BLaER1 (cell line): ENCODE measurements around the gene OR9K2.
"Not testable (repeated sequence)": the region's sequence is repeated elsewhere in the genome, so short reads cannot be mapped to it uniquely, and the experiment has no call there.

Experiments
- H3K27ac ChIP-seq: shearing (Covaris generic); formaldehyde crosslinking; 2 replicates; pipeline ENCODE4 v1.8.1; 2022
- H3K27me3 ChIP-seq: shearing (Covaris generic); formaldehyde crosslinking; 2 replicates; pipeline ENCODE4 v1.8.1; 2022
- H3K36me3 ChIP-seq: shearing (Covaris generic); formaldehyde crosslinking; 2 replicates; pipeline ENCODE4 v1.8.1; 2022
- H3K4me1 ChIP-seq: shearing (Covaris generic); formaldehyde crosslinking; 2 replicates; pipeline ENCODE4 v1.8.1; 2022
- H3K4me2 ChIP-seq: shearing (Covaris generic); formaldehyde crosslinking; 2 replicates; pipeline ENCODE4 v1.8.1; 2022
- H3K4me3 ChIP-seq: shearing (Covaris generic); formaldehyde crosslinking; 2 replicates; pipeline ENCODE4 v1.8.1; 2022
- H3K9ac ChIP-seq: shearing (Covaris generic); formaldehyde crosslinking; 2 replicates; pipeline ENCODE4 v1.8.1; 2022
- H3K9me3 ChIP-seq: shearing (Covaris generic); formaldehyde crosslinking; 2 replicates; pipeline ENCODE4 v1.8.1; 2022
- H4K20me1 ChIP-seq: shearing (Covaris generic); formaldehyde crosslinking; 2 replicates; pipeline ENCODE4 v1.8.1; 2022
- Cebpa-rat ChIP-seq: shearing (Covaris generic); IDR thresholded peaks from 2 replicates; pipeline ENCODE4 v1.8.1; 2022

Gene OR9K2, protein sequence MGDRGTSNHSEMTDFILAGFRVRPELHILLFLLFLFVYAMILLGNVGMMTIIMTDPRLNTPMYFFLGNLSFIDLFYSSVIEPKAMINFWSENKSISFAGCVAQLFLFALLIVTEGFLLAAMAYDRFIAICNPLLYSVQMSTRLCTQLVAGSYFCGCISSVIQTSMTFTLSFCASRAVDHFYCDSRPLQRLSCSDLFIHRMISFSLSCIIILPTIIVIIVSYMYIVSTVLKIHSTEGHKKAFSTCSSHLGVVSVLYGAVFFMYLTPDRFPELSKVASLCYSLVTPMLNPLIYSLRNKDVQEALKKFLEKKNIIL

GRCh38 chr12:55126106-55126505 lies at the start of gene OR9K2:
TSS of gene OR9K2 (plus strand) at chr12:55126406. CDS start at chr12:55129835, 3,429 bp downstream.
- no peak within 1 kb of the TSS for H3K4me2 ChIP-seq
- H3K9me3 ChIP-seq: peaks cover 6% of the 10 kb centered on the region; the same call in 1 of the 2 replicates
- H4K20me1 ChIP-seq: no peaks in the 10 kb centered on the region
- TF ChIP-seq Cebpa-rat: no peak
- H3K27me3 ChIP-seq: no peaks in the 10 kb centered on the region
- H3K4me1 ChIP-seq: no peaks in the 10 kb centered on the region
- H3K36me3 ChIP-seq: no peaks in the 10 kb centered on the region
- H3K9ac ChIP-seq: no peak within 1 kb of the TSS
- no peak within 1 kb of the TSS for H3K27ac ChIP-seq
- no peak within 1 kb of the TSS for H3K4me3 ChIP-seq

- Histone ChIP-seq H3K9me3 (no peaks in the 10 kb centered on the region), H3K27me3 (no peaks in the 10 kb centered on the region), H3K27ac (no peak overlapping the region), H3K36me3 (no peaks in the 10 kb centered on the region), H3K4me1 (no peaks in the 10 kb centered on the region), H3K4me3 (no peak overlapping the region), H3K4me2 (no peak overlapping the region), H3K9ac (no peak overlapping the region), H4K20me1 (no peaks in the 10 kb centered on the region)
- no peak for TF ChIP-seq Cebpa-rat
These were observed 33.6 kb upstream of the OR9K2 start for GRCh38 chr12:55092579-55092978.

GRCh38 chr12:55112378-55112875 lies 13.8 kb upstream of the OR9K2 start:
- H3K4me1 ChIP-seq: no peaks in the 10 kb centered on the region
- no peak for TF ChIP-seq Cebpa-rat
- H3K27ac ChIP-seq: no peak overlapping the region
- no peaks in the 10 kb centered on the region for H3K27me3 ChIP-seq
- H3K4me2 ChIP-seq: no peak overlapping the region
- no peaks in the 10 kb centered on the region for H4K20me1 ChIP-seq
- no peaks in the 10 kb centered on the region for H3K36me3 ChIP-seq
- H3K9me3 ChIP-seq: no peaks in the 10 kb centered on the region
- no peak overlapping the region for H3K9ac ChIP-seq
- H3K4me3 ChIP-seq: no peak overlapping the region

DNA sequence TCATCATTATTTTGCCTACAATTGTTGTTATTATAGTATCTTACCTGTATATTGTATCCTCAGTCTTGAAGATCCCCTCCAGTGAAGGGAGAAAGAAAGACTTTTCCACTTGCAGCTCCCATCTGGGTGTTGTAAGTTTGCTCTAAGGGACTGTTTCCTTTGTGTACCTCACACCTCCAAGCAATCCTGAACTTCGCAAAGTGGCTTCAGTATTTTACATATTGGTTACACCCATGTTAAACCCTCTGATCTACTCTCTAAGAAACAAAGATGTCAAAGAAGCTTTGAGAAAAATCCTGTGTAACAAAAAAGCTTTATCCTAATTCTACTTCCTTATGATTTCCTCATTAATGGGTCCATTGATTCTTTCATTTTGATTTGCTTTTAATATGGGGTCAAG lies 10.1 kb upstream of the OR9K2 start:
- no peak for TF ChIP-seq Cebpa-rat
- Histone ChIP-seq H3K36me3 (no peaks in the 10 kb centered on the region), H3K27me3 (no peaks in the 10 kb centered on the region), H3K27ac (no peak overlapping the region), H3K4me2 (no peak overlapping the region), H4K20me1 (no peaks in the 10 kb centered on the region), H3K4me1 (no peaks in the 10 kb centered on the region), H3K4me3 (no peak overlapping the region), H3K9me3 (no peaks in the 10 kb centered on the region), H3K9ac (no peak overlapping the region)

- Histone ChIP-seq H3K4me2 (no peak overlapping the region), H3K4me3 (no peak overlapping the region), H3K9ac (no peak overlapping the region), H4K20me1 (no peaks in the 10 kb centered on the region), H3K9me3 (no peaks in the 10 kb centered on the region), H3K36me3 (no peaks in the 10 kb centered on the region), H3K4me1 (no peaks in the 10 kb centered on the region), H3K27me3 (no peaks in the 10 kb centered on the region), H3K27ac (no peak overlapping the region)
- no peak for TF ChIP-seq Cebpa-rat
These were observed 6.6 kb downstream of the OR9K2 start for GRCh38 chr12:55132816-55133215.

DNA sequence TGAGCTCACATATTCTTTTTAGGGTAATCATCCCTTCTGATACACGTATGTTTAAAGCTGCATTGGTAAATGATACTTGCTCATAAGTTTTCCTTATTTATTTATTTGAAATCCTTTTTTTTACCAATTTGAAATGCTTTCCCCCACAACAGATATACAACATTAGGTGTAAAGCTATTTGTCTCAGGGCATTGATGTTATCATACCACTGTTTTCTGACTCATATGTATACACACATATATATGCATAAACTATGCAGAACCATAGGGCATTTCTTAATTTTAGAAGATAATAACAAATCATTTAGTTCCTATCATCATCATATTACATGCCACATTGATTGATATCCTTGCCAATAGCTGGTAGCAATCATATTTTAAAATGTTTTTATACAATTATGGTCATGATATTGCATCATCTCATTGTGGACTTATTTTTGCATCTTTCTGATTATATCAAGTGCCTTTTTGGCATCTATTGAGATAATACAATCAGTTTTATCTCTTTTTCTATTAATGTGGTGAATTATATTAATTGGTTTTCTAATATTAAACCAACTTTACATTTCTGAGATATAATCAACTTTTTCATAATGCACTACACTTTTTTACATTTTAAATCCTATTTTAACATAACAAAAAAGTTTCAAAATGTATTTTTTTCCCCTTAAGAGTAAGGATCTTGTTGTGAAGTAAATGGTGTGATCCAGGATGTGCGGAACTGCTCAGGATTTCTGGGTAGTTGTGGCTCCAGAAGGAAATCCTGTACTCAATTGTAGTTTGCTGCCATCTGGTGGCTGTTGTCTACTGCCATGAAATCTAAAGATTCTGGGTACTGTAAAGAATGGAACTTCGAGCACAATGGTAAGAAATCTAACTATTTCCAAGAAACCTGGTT lies 16.7 kb downstream of the OR9K2 start:
- Histone ChIP-seq H3K36me3 (no peaks in the 10 kb centered on the region), H3K27me3 (no peaks in the 10 kb centered on the region), H3K4me3 (no peak overlapping the region), H4K20me1 (no peaks in the 10 kb centered on the region), H3K4me2 (no peak overlapping the region), H3K9me3 (0 out of 2 replicates have a peak, but pooled peaks cover 6% of the 10 kb centered on the region), H3K27ac (no peak overlapping the region), H3K9ac (no peak overlapping the region), H3K4me1 (no peaks in the 10 kb centered on the region)
- TF ChIP-seq Cebpa-rat: no peak

GRCh38 chr12:55143566-55143870 lies 17.3 kb downstream of the OR9K2 start:
- no peak overlapping the region for H3K4me3 ChIP-seq
- H3K4me1 ChIP-seq: no peaks in the 10 kb centered on the region
- H3K36me3 ChIP-seq: no peaks in the 10 kb centered on the region
- no peak overlapping the region for H3K27ac ChIP-seq
- no peaks in the 10 kb centered on the region for H3K27me3 ChIP-seq
- no peak overlapping the region for H3K4me2 ChIP-seq
- H3K9me3 ChIP-seq: 0 out of 2 replicates have a peak, but pooled peaks cover 6% of the 10 kb centered on the region
- H4K20me1 ChIP-seq: no peaks in the 10 kb centered on the region
- no peak for TF ChIP-seq Cebpa-rat
- no peak overlapping the region for H3K9ac ChIP-seq

DNA sequence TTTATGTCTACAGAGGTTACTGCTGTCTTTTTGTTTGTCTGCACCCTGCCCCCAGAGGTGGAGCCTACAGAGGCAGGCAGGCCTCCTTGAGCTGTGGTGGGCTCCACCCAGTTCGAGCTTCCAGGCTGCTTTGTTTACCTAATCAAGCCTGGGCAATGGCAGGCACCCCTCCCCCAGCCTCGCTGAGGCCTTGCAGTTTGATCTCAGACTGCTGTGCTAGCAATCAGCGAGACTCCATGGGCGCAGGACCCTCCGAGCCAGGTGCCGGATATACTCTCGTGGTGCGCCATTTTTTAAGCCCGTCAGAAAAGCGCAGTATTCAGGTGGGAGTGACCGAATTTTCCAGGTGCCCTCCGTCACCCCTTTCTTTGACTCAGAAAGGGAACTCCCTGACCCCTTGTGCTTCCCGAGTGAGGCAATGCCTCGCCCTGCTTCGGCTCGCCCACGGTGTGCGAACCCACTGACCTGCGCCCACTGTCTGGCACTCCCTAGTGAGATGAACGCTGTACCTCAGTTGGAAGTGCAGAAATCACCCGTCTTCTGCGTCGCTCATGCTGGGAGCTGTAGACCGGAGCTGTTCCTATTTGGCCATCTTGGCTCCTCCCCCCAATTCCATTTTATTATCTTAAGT lies 40.9 kb downstream of the OR9K2 start:
- not testable (repeated sequence) for H3K27ac ChIP-seq, H3K27me3 ChIP-seq, H3K4me2 ChIP-seq, H4K20me1 ChIP-seq, H3K36me3 ChIP-seq, H3K9ac ChIP-seq, H3K4me1 ChIP-seq, H3K9me3 ChIP-seq, H3K4me3 ChIP-seq

DNA sequence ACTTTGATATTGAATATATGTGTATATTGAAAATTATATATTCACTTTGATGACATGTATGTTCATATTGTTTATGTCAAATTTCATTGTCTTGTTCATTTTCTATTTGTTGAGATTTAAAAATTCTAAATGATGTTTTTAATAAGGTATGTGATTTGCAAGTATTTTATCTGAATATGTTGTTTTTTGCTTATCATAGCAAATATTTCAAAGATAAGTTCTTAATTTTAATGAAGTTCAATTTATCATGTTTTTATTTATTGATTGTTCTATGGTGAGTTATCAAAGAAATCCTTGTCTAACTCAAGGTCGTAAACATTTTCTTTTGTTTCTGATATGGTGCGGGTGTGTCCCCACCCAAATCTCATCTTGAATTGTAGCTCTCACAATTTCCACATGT lies 45.2 kb downstream of the OR9K2 start:
- Histone ChIP-seq H4K20me1 (no peaks in the 10 kb centered on the region), H3K27ac (no peak overlapping the region), H3K4me3 (no peak overlapping the region), H3K4me2 (no peak overlapping the region), H3K9ac (no peak overlapping the region), H3K4me1 (no peaks in the 10 kb centered on the region), H3K27me3 (no peaks in the 10 kb centered on the region), H3K9me3 (0 out of 2 replicates have a peak, but pooled peaks cover 5% of the 10 kb centered on the region), H3K36me3 (no peaks in the 10 kb centered on the region)
- no peak for TF ChIP-seq Cebpa-rat

- H3K9me3 ChIP-seq, H3K27me3 ChIP-seq, H3K9ac ChIP-seq, H3K27ac ChIP-seq, H3K36me3 ChIP-seq, H3K4me1 ChIP-seq, H3K4me2 ChIP-seq, H3K4me3 ChIP-seq, H4K20me1 ChIP-seq: not testable (repeated sequence)
These were observed 45.6 kb downstream of the OR9K2 start for GRCh38 chr12:55171846-55172245.
